Uterus (tissue), 2 donors: ENCODE results near the gene ISL2.

Experiments
- CTCF ChIP-seq, 4 experiments: fragments of 200-600 bp in 2 of 4; fragments of 450-650 bp in 2 of 4; sonication (generic) in 2 of 4; IDR thresholded peaks; one replicate each; pipeline ENCODE4 v1.5.1; 2016 to 2019; ENCODE audit warnings: antibody characterized with exemption in 4 of 4, mild to moderate bottlenecking in 2 of 4, moderate library complexity in 1 of 4
- POLR2A ChIP-seq, 2 donors: fragments of 450-650 bp; IDR thresholded peaks; one replicate each; pipeline ENCODE4 v1.6.1; 2016; ENCODE audit warnings: antibody characterized with exemption in 2 of 2, mild to moderate bottlenecking in 1 of 2, moderate library complexity in 1 of 2

- TF ChIP-seq POLR2A (IDR thresholded peaks at IDR 0.05) (no peak), CTCF (IDR thresholded peaks at IDR 0.05) (no peak)
Observed at GRCh38 chr15:76376816-76377215, 40.2 kb downstream of the ISL2 start.
